Loucy (cell line): ENCODE results near the gene DENND10.

Experiments
- H2AFZ ChIP-seq: fragments of 200-600 bp; sonication (generic); 2 replicates; pipeline ENCODE4 v1.6.0; 2016; ENCODE audit warnings: antibody characterized with exemption, mild to moderate bottlenecking, low read length, moderate library complexity
- H3F3A ChIP-seq: fragments of 200-600 bp; 2 replicates; pipeline ENCODE4 v1.6.0; 2016; ENCODE audit warnings: antibody characterized with exemption, low read depth, mild to moderate bottlenecking
- H3K27me3 ChIP-seq: fragments of 200-600 bp; sonication (generic); 2 replicates; pipeline ENCODE4 v1.6.1; 2014; ENCODE audit warnings: low read length, mild to moderate bottlenecking; ENCODE audit not compliant: insufficient read depth, poor library complexity, severe bottlenecking
- H3K36me3 ChIP-seq: fragments of 200-600 bp; sonication (generic); 2 replicates; pipeline ENCODE4 v1.6.1; 2016; ENCODE audit warnings: low read length; ENCODE audit not compliant: insufficient read depth
- H3K4me1 ChIP-seq: fragments of 200-600 bp; sonication (generic); 2 replicates; pipeline ENCODE4 v1.5.1; 2014; ENCODE audit warnings: low read length, mild to moderate bottlenecking; ENCODE audit not compliant: insufficient read depth, poor library complexity, severe bottlenecking
- H3K4me2 ChIP-seq: fragments of 200-600 bp; sonication (generic); 2 replicates; pipeline ENCODE4 v1.6.0; 2014; ENCODE audit warnings: antibody characterized with exemption, low read length, low read depth, mild to moderate bottlenecking; ENCODE audit not compliant: poor library complexity, severe bottlenecking
- H3K4me3 ChIP-seq: fragments of 200-600 bp; sonication (generic); 2 replicates; pipeline ENCODE4 v1.5.1; 2014; ENCODE audit warnings: low read length, mild to moderate bottlenecking, mixed read lengths; ENCODE audit not compliant: poor library complexity, severe bottlenecking
- H3K79me2 ChIP-seq: fragments of 200-600 bp; sonication (generic); 2 replicates; pipeline ENCODE4 v1.6.1; 2014; ENCODE audit warnings: low read length; ENCODE audit not compliant: insufficient read depth
- H3K9ac ChIP-seq: fragments of 200-600 bp; sonication (generic); 2 replicates; pipeline ENCODE4 v1.6.0; 2014; ENCODE audit warnings: mild to moderate bottlenecking, low read depth, low read length, moderate library complexity; ENCODE audit not compliant: poor library complexity, severe bottlenecking
- H3K9me2 ChIP-seq: fragments of 200-600 bp; sonication (generic); replicated peaks from 2 replicates; pipeline ENCODE4 v1.6.1; 2016; ENCODE audit warnings: low read depth, low read length, mixed read lengths
- H3K9me3 ChIP-seq: fragments of 200-600 bp; sonication (generic); 2 replicates; pipeline ENCODE4 v1.6.1; 2014; ENCODE audit warnings: mild to moderate bottlenecking, antibody characterized with exemption, low read length, low read depth; ENCODE audit not compliant: insufficient read depth
- H4K20me1 ChIP-seq: fragments of 200-600 bp; sonication (generic); 2 replicates; pipeline ENCODE4 v1.6.0; 2014; ENCODE audit warnings: antibody characterized with exemption, low read length, mild to moderate bottlenecking; ENCODE audit not compliant: insufficient read depth, poor library complexity, severe bottlenecking
- EZH2phosphoT487 ChIP-seq: fragments of 200-600 bp; IDR thresholded peaks from 2 replicates; pipeline ENCODE4 v1.6.1; 2018; ENCODE audit warnings: antibody characterized with exemption, mild to moderate bottlenecking, moderate library complexity, borderline replicate concordance
- TF ChIP-seq, protein P1 (sequence below): fragments of 200-600 bp; sonication (generic); conservative IDR thresholded peaks from 2 replicates; pipeline ENCODE4 v1.5.1; 2014; ENCODE audit warnings: mild to moderate bottlenecking, antibody characterized with exemption, low read length

Gene DENND10

DNA sequence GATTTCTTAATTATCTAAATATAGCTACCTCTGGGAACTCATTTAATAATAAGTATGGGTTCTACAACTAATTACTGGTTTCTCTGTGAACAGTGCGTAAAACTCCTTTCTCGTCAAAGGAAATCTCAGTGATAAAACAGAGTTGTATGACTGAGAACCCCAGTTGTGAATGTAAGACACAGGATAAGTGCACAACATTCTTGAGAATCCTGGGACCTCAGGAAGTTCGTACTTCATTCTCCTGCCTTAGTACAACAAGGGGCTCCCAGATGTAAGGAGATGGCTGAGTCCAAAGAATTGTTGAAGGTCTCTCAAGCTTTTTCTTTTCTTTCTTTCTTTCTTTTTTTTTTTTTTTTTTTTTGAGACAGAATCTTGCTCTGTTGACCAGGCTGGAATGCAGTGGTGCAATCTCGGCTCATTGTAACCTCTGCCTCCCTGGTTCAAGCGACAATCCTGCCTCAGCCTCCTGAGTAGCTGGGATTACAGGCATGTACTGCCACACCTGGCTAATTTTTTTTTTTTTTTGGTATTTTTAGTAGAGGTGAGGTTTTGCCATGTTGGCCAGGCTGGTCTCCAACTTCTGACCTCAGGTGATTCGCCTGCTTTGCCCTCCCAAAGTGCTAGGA lies 12.5 kb downstream of the DENND10 start:
- TF ChIP-seq, protein P1, sequence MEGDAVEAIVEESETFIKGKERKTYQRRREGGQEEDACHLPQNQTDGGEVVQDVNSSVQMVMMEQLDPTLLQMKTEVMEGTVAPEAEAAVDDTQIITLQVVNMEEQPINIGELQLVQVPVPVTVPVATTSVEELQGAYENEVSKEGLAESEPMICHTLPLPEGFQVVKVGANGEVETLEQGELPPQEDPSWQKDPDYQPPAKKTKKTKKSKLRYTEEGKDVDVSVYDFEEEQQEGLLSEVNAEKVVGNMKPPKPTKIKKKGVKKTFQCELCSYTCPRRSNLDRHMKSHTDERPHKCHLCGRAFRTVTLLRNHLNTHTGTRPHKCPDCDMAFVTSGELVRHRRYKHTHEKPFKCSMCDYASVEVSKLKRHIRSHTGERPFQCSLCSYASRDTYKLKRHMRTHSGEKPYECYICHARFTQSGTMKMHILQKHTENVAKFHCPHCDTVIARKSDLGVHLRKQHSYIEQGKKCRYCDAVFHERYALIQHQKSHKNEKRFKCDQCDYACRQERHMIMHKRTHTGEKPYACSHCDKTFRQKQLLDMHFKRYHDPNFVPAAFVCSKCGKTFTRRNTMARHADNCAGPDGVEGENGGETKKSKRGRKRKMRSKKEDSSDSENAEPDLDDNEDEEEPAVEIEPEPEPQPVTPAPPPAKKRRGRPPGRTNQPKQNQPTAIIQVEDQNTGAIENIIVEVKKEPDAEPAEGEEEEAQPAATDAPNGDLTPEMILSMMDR = no peak
- no peak for TF ChIP-seq EZH2phosphoT487
- no peak overlapping the region for H2AFZ ChIP-seq
- peaks cover 26% of the 10 kb centered on the region for H3K4me1 ChIP-seq
- H3K79me2 ChIP-seq = no peaks in the 10 kb centered on the region
- H3F3A ChIP-seq = peaks cover 3% of the 10 kb centered on the region; the same call in 1 of the 2 replicates
- H3K9me2 ChIP-seq = no peaks in the 10 kb centered on the region
- H3K4me3 ChIP-seq = no peak overlapping the region
- no peak overlapping the region for H3K4me2 ChIP-seq
- no peaks in the 10 kb centered on the region for H3K27me3 ChIP-seq
- no peaks in the 10 kb centered on the region for H4K20me1 ChIP-seq
- no peaks in the 10 kb centered on the region for H3K9me3 ChIP-seq
- no peaks in the 10 kb centered on the region for H3K36me3 ChIP-seq
- no peak overlapping the region for H3K9ac ChIP-seq

DNA sequence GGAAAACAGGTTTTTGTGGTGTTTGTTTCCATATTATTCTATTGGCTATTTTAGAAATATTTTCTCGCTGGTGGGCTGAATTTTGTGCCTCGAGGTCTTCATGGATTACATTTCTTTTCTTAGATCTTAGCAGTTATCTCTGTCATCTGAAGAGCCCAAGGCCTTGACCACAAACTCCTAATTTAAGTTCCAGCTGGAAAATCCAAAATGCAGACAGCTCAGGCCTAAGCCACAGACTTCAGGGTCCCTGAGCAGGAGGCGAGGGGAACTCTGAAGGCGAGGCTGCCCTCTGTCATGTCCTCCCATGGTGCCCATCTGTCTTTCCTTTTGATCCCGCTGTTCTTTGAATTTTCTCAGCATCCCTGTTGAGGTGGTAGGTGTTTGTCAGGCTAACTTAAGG lies 14.3 kb downstream of the DENND10 start:
- Histone ChIP-seq H3F3A (peaks cover 3% of the 10 kb centered on the region; the same call in 1 of the 2 replicates), H3K9me3 (no peaks in the 10 kb centered on the region), H3K4me1 (peaks cover 24% of the 10 kb centered on the region), H3K36me3 (no peaks in the 10 kb centered on the region), H2AFZ (no peak overlapping the region), H3K27me3 (no peaks in the 10 kb centered on the region), H3K79me2 (no peaks in the 10 kb centered on the region), H3K9ac (no peak overlapping the region), H3K9me2 (no peaks in the 10 kb centered on the region), H3K4me3 (no peak overlapping the region), H4K20me1 (no peaks in the 10 kb centered on the region), H3K4me2 (no peak overlapping the region)
- TF ChIP-seq EZH2phosphoT487 = no peak
- TF ChIP-seq, protein P1 = no peak

DNA sequence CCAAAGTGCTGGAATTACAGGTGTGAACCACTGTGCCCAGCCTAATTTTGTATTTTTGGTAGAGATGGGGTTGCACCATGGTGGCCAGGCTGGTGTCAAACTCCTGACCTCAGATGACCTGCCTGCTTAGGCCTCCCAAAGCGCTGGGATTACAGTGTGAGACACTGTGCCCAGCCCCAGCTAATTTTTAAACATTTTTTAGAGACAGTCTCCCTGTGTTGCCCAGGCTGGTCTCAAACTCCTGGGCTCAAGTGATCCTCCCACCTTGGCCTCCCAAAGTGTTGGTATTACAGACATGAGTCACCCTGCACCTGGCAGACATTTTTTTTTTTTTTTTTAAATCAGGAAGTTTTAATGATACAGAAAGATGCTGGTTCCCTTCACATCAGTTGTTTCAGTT lies 15.5 kb downstream of the DENND10 start:
- Histone ChIP-seq H3K9me2 (no peaks in the 10 kb centered on the region), H3K4me1 (peaks cover 12% of the 10 kb centered on the region), H3K27me3 (no peaks in the 10 kb centered on the region), H3K79me2 (no peaks in the 10 kb centered on the region), H3K9me3 (no peaks in the 10 kb centered on the region), H3K36me3 (no peaks in the 10 kb centered on the region), H3K4me2 (no peak overlapping the region), H3F3A (no peaks in the 10 kb centered on the region), H3K4me3 (no peak overlapping the region), H2AFZ (no peak overlapping the region), H3K9ac (no peak overlapping the region), H4K20me1 (no peaks in the 10 kb centered on the region)
- TF ChIP-seq EZH2phosphoT487 = no peak
- TF ChIP-seq, protein P1 = no peak
